Measurements from ENCODE around the gene ARID2. TPM values are rescaled to one million over a fixed set of nuclear protein-coding genes. Genes with fewer than 3 reads are reported as not detected.

The ARID2 gene
- total and polyA plus RNA-seq, 2 of the 4 experiments (the other 2 are of a cell fraction) = 5.4 to 28.1 TPM

- Histone ChIP-seq H3K4me2 (ENCODE audit: low read depth, low read length) (no peak overlapping the region), H3K4me1 (ENCODE audit: control insufficient read depth, insufficient read depth, low read length) (no peaks in the 10 kb centered on the region), H3K9ac (ENCODE audit: low read depth, low read length) (no peak overlapping the region), H3K4ac (ENCODE audit: low read depth, low read length) (no peak overlapping the region), H2BK20ac (ENCODE audit: low read depth, low read length) (no peak overlapping the region), H4K5ac (ENCODE audit: low read depth, low read length) (no peak overlapping the region), H3K79me1 (ENCODE audit: low read depth in 1 of 2, low read length in 2 of 2) (peaks cover under 1% of the 10 kb centered on the region in 2 experiments; a peak in 1 of 4 replicates), H2BK120ac (ENCODE audit: low read depth, low read length) (no peak overlapping the region), H3K9me1 (ENCODE audit: insufficient read depth, low read length) (no peaks in the 10 kb centered on the region), H3K23ac (ENCODE audit: low read depth, low read length) (no peak overlapping the region), H2AFZ (replicated peaks; ENCODE audit: low read length, poor library complexity) (no peak overlapping the region), H4K20me1 (ENCODE audit: insufficient read depth, low read length) (no peaks in the 10 kb centered on the region), H3K27ac (ENCODE audit: insufficient read depth, low read length) (no peak overlapping the region), H3K14ac (replicated peaks; ENCODE audit: low read depth, low read length) (no peak overlapping the region), H4K8ac (ENCODE audit: low read depth in 2 of 2, low read length in 2 of 2) (no peak overlapping the region), H3K9me3 (ENCODE audit: control insufficient read depth, insufficient read depth, low read length) (no peaks in the 10 kb centered on the region), H3K18ac (ENCODE audit: low read depth, low read length) (no peak overlapping the region), H3K36me3 (ENCODE audit: control insufficient read depth, insufficient read depth, low read length) (peaks cover 4% of the 10 kb centered on the region), H3K4me3 (ENCODE audit: insufficient read depth, low read depth, low read length) (no peak overlapping the region), H2AK5ac (ENCODE audit: low read depth, low read length) (no peak overlapping the region), H2BK5ac (ENCODE audit: low read depth, low read length, poor library complexity, severe bottlenecking) (no peak overlapping the region), H2BK15ac (ENCODE audit: low read depth, low read length) (no peak overlapping the region), H2AK9ac (replicated peaks; ENCODE audit: low read depth, low read length, poor library complexity) (no peak overlapping the region), H3K27me3 (ENCODE audit: control insufficient read depth, insufficient read depth, low read length) (no peaks in the 10 kb centered on the region), H3K56ac (ENCODE audit: extremely low read depth, insufficient read depth, low read length) (no peak overlapping the region), H4K91ac (ENCODE audit: insufficient read depth, low read depth, low read length) (no peak overlapping the region)
- CTCF ChIA-PET = no interaction called here
- TF ChIP-seq POLR2A (IDR thresholded peaks at IDR 0.05; ENCODE audit: low read depth, low read length) = no peak
- TF ChIP-seq CTCF (conservative IDR thresholded peaks at IDR 0.05; ENCODE audit: low read depth, low read length) = no peak
- TF ChIP-seq MAFK (IDR thresholded peaks at IDR 0.05; ENCODE audit: low read depth, low read length) = no peak
- TF ChIP-seq, protein P1, sequence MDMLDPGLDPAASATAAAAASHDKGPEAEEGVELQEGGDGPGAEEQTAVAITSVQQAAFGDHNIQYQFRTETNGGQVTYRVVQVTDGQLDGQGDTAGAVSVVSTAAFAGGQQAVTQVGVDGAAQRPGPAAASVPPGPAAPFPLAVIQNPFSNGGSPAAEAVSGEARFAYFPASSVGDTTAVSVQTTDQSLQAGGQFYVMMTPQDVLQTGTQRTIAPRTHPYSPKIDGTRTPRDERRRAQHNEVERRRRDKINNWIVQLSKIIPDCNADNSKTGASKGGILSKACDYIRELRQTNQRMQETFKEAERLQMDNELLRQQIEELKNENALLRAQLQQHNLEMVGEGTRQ (IDR thresholded peaks at IDR 0.05; ENCODE audit: low read depth, low read length) = no peak
- no peak for TF ChIP-seq ELK1 (IDR thresholded peaks at IDR 0.05; ENCODE audit: borderline replicate concordance, low read depth, low read length)
- no peak for TF ChIP-seq FOS (IDR thresholded peaks at IDR 0.05; ENCODE audit: low read depth, low read length)
- no peak for TF ChIP-seq CHD1 (IDR thresholded peaks at IDR 0.05; ENCODE audit: low read depth, low read length)
- TF ChIP-seq SMC3 (IDR thresholded peaks at IDR 0.05; ENCODE audit: low read depth, low read length) = no peak
- POLR2A ChIA-PET (ENCODE audit: unreplicated experiment) = no interaction called here
- in situ Hi-C loops (cut with MboI; ENCODE audit: low sequenced_read_pairs) = no loop called here
- BruUV-seq (replicated peaks) = no TSS peak
- dilution Hi-C loops (cut with HindIII; ENCODE audit: low sequenced_read_pairs, unreplicated experiment) = no loop called here
- DNase-seq (no peak), ATAC-seq (ENCODE audit: low read depth) (no peak)
- WGBS, 2 experiments (ENCODE audit: extremely low coverage in 2 of 2, insufficient read length in 1 of 2) = no CpG with 5 or more reads among the region's 2 CpGs
- intact Hi-C loops (cut with micrococcal nuclease) = no loop called here
Measured at GRCh38 chr12:45831590-45831989, 102.1 kb downstream of the ARID2 start.
